K562 (cell line): ENCODE data around the gene DNAH3. TPM values are rescaled to one million over a fixed set of nuclear protein-coding genes. Genes with fewer than 3 reads are reported as not detected.

Experiments
- BRCA1 ChIP-seq, 2 experiments: fragments of 450-650 bp in 1 of 2; sonication (generic) in 1 of 2; formaldehyde crosslinking in 1 of 2; IDR thresholded peaks; 2 replicates each; pipeline versions ENCODE4 v1.5.0 to v1.6.1; 2017 to 2020; ENCODE audit warnings: mild to moderate bottlenecking in 1 of 2, missing genetic modification reagents in 1 of 2
- C11orf30 ChIP-seq: fragments of 450-650 bp; IDR thresholded peaks from 2 replicates; pipeline ENCODE4 v1.6.1; 2016; ENCODE audit warnings: low read depth, mild to moderate bottlenecking
- CBFB ChIP-seq: sonication (generic); formaldehyde crosslinking; IDR thresholded peaks from 2 replicates; pipeline ENCODE4 v1.4.0; 2020; ENCODE audit warnings: mild to moderate bottlenecking, missing genetic modification reagents
- CBX2 ChIP-seq: fragments of 200-600 bp; sonication (generic); IDR thresholded peaks from one replicate; pipeline ENCODE4 v1.6.1; 2012; ENCODE audit warnings: mild to moderate bottlenecking, low read length, inconsistent platforms; ENCODE audit not compliant: insufficient read depth, poor library complexity, severe bottlenecking
- ESRRA ChIP-seq: fragments of 450-650 bp; IDR thresholded peaks from 2 replicates; pipeline ENCODE4 v1.6.1; 2014; ENCODE audit warnings: low read depth, mild to moderate bottlenecking, moderate library complexity, borderline replicate concordance
- HNRNPK ChIP-seq: fragments of 200-400 bp; formaldehyde crosslinking; IDR thresholded peaks from one replicate; pipeline ENCODE4 v1.6.1; 2018; ENCODE audit warnings: mild to moderate bottlenecking, low read depth, low read length; ENCODE audit not compliant: poor library complexity, severe bottlenecking
- LARP7 ChIP-seq: fragments of 450-650 bp; IDR thresholded peaks from 2 replicates; pipeline ENCODE4 v1.6.1; 2016
- MBD2 ChIP-seq: sonication (generic); IDR thresholded peaks from 2 replicates; pipeline ENCODE4 v1.6.1; 2016; ENCODE audit warnings: low read depth, borderline replicate concordance
- NCOA6 ChIP-seq: fragments of 450-650 bp; IDR thresholded peaks from 2 replicates; pipeline ENCODE4 v1.6.1; 2017; ENCODE audit warnings: mild to moderate bottlenecking
- NELFE ChIP-seq: IDR thresholded peaks from 2 replicates; pipeline ENCODE4 v1.6.1; 2011; ENCODE audit warnings: mild to moderate bottlenecking; ENCODE audit not compliant: insufficient read depth, insufficient read length
- POLR2B ChIP-seq: fragments of 450-650 bp; IDR thresholded peaks from 2 replicates; pipeline ENCODE4 v1.6.1; 2018; ENCODE audit warnings: low read depth; ENCODE audit not compliant: partially characterized antibody
- PRPF4 ChIP-seq: fragments of 200-400 bp; formaldehyde crosslinking; IDR thresholded peaks from one replicate; pipeline ENCODE4 v1.6.1; 2017; ENCODE audit warnings: low read length, low read depth, mild to moderate bottlenecking; ENCODE audit not compliant: insufficient read depth, poor library complexity, severe bottlenecking
- PYGO2 ChIP-seq: fragments of 450-650 bp; IDR thresholded peaks from 2 replicates; pipeline ENCODE4 v1.6.1; 2016; ENCODE audit warnings: mild to moderate bottlenecking, missing genetic modification characterization, moderate library complexity, missing compliant biosample characterization
- RBFOX2 ChIP-seq: fragments of 200-400 bp; formaldehyde crosslinking; IDR thresholded peaks from 2 replicates; pipeline ENCODE4 v1.6.1; 2017; ENCODE audit warnings: low read depth, mild to moderate bottlenecking, low read length, moderate library complexity
- RFX5 ChIP-seq: IDR thresholded peaks from 2 replicates; pipeline ENCODE4 v1.6.1; 2011; ENCODE audit warnings: low read depth, mild to moderate bottlenecking, improper control_type of control experiment, low read length
- TFAM ChIP-seq: fragments of 250-450 bp; sonication (Bioruptor Pico); conservative IDR thresholded peaks from 2 replicates; pipeline ENCODE4 v1.5.0; 2021; ENCODE audit warnings: mild to moderate bottlenecking, moderate library complexity
- THRAP3 ChIP-seq: fragments of 450-650 bp; IDR thresholded peaks from 2 replicates; pipeline ENCODE4 v1.6.1; 2016; ENCODE audit warnings: mild to moderate bottlenecking, inconsistent platforms, borderline replicate concordance
- polyA plus RNA-seq, 8 experiments: library from polyadenylated mRNA; depleted of rRNA in 4 of 8; stranded (reverse) in 5 of 8; unstranded in 3 of 8; fragments of >200 nt; fragmentation: Nextera tagmentation in 2 of 8; fragmentation: Illumina TruSeq in 1 of 8; extraction: Ambion mirVana in 2 of 8; extraction: Trizol in 1 of 8; gene quantifications; 2 replicates each; pipeline versions ENCODE4 v1.2.1 to v1.2.3, GENCODE V29; 2011 to 2014; ENCODE audit warnings: inconsistent platforms in 1 of 8, missing spikeins in 1 of 8
- total RNA-seq, 7 experiments: library from RNA; depleted of rRNA in 6 of 7; stranded (reverse); fragments of >200 nt in 6 of 7; fragmentation: Illumina TruSeq in 2 of 7; extraction: Trizol in 2 of 7; gene quantifications; 2 replicates each; pipeline versions ENCODE4 v1.2.1 to v1.2.3, GENCODE V29; 2011 to 2021; ENCODE audit warnings: low replicate concordance in 1 of 7
- TF ChIP-seq, protein P1 (sequence below): fragments of 450-650 bp; formaldehyde crosslinking; IDR thresholded peaks from 2 replicates; pipeline ENCODE4 v1.4.0; 2020; ENCODE audit warnings: mild to moderate bottlenecking, moderate library complexity
- TF ChIP-seq, protein P2 (sequence below): fragments of 450-650 bp; IDR thresholded peaks from 2 replicates; pipeline ENCODE4 v1.6.1; 2016; ENCODE audit warnings: borderline replicate concordance
- TF ChIP-seq, protein P3 (sequence below): fragments of 250-450 bp; sonication (Bioruptor Pico); IDR thresholded peaks from 2 replicates; pipeline ENCODE4 v1.4.0; 2020; ENCODE audit warnings: mild to moderate bottlenecking, moderate library complexity, borderline replicate concordance
- TF ChIP-seq, protein P4 (sequence below): IDR thresholded peaks from 2 replicates; pipeline ENCODE4 v1.6.1; 2011; ENCODE audit not compliant: insufficient read length; ENCODE audit errors: extremely low read depth

The DNAH3 gene
- total and polyA plus RNA-seq, 9 of the 15 experiments (the other 6 are each of a cell fraction or from before 2014, with no cell fraction given) = 0.32 to 0.84 (median 0.44) TPM

DNA sequence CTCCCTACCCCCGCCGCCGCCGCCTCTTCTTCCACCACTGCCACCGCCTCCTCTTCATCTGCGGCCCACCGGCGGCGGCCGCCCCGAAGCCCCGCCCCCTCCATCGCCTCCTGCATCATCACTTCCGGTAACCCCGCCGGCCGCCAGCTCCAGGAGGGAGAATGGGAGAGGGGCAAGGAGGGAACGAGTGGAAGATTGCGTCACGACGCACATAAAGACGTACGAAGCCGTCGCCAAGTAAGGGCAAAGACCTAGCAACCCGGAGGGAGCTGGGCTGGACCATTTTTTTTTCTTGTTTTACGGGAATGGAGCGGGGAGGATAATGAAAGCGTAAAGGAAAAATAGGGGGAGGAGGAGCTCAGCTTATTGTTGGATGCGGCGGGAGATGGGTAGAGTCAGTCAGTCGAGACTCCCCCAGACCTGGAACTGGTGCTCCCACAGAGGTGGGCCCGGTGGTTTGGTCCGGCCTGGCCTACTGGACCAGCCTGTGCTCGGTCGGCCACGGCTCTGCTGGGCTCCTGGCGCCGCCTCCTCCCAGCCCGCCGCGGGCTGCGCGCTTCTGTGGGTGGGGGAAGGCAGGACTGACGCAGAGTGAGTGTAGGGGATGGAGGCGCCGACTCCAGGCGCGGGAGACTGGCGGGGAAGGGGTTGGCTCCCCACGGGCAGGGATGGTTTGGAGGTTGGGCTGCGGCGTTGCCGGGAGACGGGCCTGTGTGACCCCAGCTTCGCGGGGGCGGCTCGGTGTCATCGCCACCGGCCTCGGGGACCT, 250.2 kb downstream of the DNAH3 start, which contains the start of the genes DCUN1D3 and LYRM1 (continued):
- TF ChIP-seq, protein P1, sequence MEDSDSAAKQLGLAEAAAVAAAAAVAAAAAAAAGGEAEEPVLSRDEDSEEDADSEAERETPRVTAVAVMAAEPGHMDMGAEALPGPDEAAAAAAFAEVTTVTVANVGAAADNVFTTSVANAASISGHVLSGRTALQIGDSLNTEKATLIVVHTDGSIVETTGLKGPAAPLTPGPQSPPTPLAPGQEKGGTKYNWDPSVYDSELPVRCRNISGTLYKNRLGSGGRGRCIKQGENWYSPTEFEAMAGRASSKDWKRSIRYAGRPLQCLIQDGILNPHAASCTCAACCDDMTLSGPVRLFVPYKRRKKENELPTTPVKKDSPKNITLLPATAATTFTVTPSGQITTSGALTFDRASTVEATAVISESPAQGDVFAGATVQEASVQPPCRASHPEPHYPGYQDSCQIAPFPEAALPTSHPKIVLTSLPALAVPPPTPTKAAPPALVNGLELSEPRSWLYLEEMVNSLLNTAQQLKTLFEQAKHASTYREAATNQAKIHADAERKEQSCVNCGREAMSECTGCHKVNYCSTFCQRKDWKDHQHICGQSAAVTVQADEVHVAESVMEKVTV = no peak
- TF ChIP-seq CBFB (CRISPR knock-in tag) = no peak
- TF ChIP-seq, protein P2, sequence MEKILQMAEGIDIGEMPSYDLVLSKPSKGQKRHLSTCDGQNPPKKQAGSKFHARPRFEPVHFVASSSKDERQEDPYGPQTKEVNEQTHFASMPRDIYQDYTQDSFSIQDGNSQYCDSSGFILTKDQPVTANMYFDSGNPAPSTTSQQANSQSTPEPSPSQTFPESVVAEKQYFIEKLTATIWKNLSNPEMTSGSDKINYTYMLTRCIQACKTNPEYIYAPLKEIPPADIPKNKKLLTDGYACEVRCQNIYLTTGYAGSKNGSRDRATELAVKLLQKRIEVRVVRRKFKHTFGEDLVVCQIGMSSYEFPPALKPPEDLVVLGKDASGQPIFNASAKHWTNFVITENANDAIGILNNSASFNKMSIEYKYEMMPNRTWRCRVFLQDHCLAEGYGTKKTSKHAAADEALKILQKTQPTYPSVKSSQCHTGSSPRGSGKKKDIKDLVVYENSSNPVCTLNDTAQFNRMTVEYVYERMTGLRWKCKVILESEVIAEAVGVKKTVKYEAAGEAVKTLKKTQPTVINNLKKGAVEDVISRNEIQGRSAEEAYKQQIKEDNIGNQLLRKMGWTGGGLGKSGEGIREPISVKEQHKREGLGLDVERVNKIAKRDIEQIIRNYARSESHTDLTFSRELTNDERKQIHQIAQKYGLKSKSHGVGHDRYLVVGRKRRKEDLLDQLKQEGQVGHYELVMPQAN = peak; percentile 27; the same call in 1 of the 2 replicates
- peak; percentile 54; the same call in 1 of the 2 replicates for TF ChIP-seq NCOA6
- no peak for TF ChIP-seq PRPF4
- peak; percentile 93 for TF ChIP-seq MBD2
- TF ChIP-seq THRAP3 = no peak
- no peak for TF ChIP-seq RFX5
- TF ChIP-seq, protein P3, sequence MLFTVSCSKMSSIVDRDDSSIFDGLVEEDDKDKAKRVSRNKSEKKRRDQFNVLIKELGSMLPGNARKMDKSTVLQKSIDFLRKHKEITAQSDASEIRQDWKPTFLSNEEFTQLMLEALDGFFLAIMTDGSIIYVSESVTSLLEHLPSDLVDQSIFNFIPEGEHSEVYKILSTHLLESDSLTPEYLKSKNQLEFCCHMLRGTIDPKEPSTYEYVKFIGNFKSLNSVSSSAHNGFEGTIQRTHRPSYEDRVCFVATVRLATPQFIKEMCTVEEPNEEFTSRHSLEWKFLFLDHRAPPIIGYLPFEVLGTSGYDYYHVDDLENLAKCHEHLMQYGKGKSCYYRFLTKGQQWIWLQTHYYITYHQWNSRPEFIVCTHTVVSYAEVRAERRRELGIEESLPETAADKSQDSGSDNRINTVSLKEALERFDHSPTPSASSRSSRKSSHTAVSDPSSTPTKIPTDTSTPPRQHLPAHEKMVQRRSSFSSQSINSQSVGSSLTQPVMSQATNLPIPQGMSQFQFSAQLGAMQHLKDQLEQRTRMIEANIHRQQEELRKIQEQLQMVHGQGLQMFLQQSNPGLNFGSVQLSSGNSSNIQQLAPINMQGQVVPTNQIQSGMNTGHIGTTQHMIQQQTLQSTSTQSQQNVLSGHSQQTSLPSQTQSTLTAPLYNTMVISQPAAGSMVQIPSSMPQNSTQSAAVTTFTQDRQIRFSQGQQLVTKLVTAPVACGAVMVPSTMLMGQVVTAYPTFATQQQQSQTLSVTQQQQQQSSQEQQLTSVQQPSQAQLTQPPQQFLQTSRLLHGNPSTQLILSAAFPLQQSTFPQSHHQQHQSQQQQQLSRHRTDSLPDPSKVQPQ = no peak
- peak; percentile 97 for TF ChIP-seq RBFOX2
- TF ChIP-seq NELFE = no peak
- no peak for TF ChIP-seq BRCA1 (IDR thresholded peaks at IDR 0.05)
- no peak for TF ChIP-seq BRCA1 (CRISPR knock-in tag; IDR thresholded peaks at IDR 0.05)
- no peak for TF ChIP-seq TFAM (CRISPR knock-in tag)
- no peak for TF ChIP-seq PYGO2 (tag)
- peak; percentile 71 for TF ChIP-seq POLR2B
- TF ChIP-seq CBX2 = no peak
- TF ChIP-seq, protein P4, sequence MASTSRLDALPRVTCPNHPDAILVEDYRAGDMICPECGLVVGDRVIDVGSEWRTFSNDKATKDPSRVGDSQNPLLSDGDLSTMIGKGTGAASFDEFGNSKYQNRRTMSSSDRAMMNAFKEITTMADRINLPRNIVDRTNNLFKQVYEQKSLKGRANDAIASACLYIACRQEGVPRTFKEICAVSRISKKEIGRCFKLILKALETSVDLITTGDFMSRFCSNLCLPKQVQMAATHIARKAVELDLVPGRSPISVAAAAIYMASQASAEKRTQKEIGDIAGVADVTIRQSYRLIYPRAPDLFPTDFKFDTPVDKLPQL = no peak
- TF ChIP-seq LARP7 = no peak; the same call in 1 of the 2 replicates
- no peak for TF ChIP-seq HNRNPK
- peak; percentile 20; the same call in 1 of the 2 replicates for TF ChIP-seq ESRRA
- TF ChIP-seq C11orf30 = no peak; the same call in 1 of the 2 replicates
